HG03135 (cell line): ENCODE results near the gene WNT8A.

ENCODE experiments used
- ATAC-seq: cut with Tn5 transposase; IDR thresholded peaks from one replicate; pipeline ENCODE4 v1.9.1; 2021; ENCODE audit warnings: mild to moderate bottlenecking, moderate library complexity; ENCODE audit not compliant: unreplicated experiment

WNT8A gene

DNA sequence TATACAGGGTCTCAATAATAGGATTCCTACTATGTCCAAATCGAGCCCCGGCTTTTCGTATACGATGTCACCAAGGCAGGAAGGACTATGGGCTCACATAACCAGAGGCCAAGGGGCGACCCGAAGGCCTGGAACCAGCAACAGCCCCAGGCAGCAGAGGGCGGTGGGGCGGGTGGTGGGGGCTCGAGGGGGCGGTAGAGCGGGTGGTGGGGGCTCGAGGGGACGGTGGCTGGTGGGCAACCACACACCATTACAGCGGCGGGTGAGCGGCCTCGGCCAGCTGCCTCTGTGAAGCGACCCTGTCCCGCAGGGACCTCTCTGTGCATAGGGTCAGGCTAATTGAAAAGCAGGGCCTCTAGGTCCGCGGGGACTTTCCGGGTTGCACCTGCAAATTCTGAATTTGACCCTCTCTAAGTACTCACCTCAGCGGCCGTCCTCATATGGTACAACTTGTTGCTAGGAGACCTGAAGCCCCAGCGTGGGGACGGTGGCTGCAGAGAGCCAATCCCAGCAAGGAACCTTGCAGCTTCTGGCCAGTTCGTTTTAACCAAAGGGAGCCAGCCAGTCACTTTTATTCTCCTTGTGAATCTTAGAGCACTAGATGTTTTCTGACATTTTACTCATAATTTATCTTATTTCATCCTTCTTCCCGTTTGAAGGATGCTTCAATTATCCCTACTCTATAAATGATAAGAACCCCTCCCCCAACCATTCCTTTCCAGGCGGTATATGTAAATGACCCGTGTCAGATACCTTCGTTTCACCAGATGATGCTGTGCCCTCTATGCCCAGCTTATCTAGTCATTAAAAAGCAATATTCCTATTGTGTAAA lies 55.3 kb downstream of the WNT8A start, which contains the start of gene NME5:
Gene NME5 (minus strand): TSS at position 480 of the 832 bp plus-strand sequence. CDS start 648 bp downstream, outside the sequence.
- ATAC-seq, result no peak

DNA sequence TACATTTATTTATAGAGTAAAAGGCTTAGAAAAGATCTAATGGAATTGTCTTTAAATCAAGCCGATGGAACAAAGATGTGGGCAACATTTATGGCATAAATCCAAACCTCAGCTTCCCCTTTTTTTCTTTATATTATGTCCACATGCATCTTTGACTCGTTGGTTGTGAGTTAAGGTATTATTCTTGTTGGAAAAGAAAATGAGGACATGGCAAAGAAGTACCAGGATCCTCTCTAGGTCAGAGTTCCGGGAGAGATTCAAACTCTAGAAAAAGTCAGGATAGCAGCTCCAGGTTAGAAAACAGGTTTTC lies 55.9 kb downstream of the WNT8A start:
- no peak for ATAC-seq

DNA sequence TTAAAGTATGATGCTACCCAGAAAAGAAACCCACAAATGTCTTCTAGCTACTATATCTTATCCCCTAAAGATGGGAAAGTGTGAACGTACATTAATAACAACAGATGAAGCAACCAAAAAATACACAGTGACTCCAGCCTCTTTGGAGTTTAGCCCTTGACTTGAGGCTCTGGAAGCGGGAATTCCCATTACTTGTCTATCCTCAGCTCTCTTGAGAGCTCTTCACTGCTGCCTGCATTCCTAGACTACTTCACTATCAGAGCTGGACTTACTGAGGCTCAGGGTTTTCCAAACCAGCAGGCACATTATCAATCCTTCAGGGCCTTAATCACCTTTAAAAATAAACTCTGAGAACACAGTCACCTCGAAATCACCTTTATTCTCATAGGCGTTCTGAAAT lies 56.4 kb downstream of the WNT8A start:
- ATAC-seq, result no peak
